Muscle of arm (tissue), 12 donors: ENCODE measurements around the gene ZBTB16. TPM values are rescaled to one million over a fixed set of nuclear protein-coding genes. Genes with fewer than 3 reads are reported as not detected.

Experiments used
- DNase-seq: peaks from one replicate; pipeline ENCODE4 v3.0.0-alpha.2; 2013
- polyA plus RNA-seq, 12 donors: library from polyadenylated mRNA; unstranded; fragments of 120-200 nt; gene quantifications; one replicate each; pipeline ENCODE4 v1.2.1, GENCODE V29; 2013; ENCODE audit not compliant: insufficient read length in 12 of 12

Gene ZBTB16
- polyA plus RNA-seq, 12 donors = 2.6 to 12.5 (median 6.8) TPM; not detected in 1

GRCh38 chr11:114082415-114082748 is 22.9 kb downstream of the ZBTB16 start:
- DNase-seq = no peak

- no peak for DNase-seq
Measured at GRCh38 chr11:114082767-114083181, 23.3 kb downstream of the ZBTB16 start.

- DNase-seq = no peak
Measured at GRCh38 chr11:114083391-114084252, 24.1 kb downstream of the ZBTB16 start.

GRCh38 chr11:114084414-114084813 is 24.9 kb downstream of the ZBTB16 start:
- no peak for DNase-seq

GRCh38 chr11:114085965-114086793 is 26.7 kb downstream of the ZBTB16 start:
- no peak for DNase-seq

GRCh38 chr11:114087025-114087424 is 27.5 kb downstream of the ZBTB16 start:
- no peak for DNase-seq

GRCh38 chr11:114088216-114088615 is 28.7 kb downstream of the ZBTB16 start:
- no peak for DNase-seq

GRCh38 chr11:114088836-114089235 is 29.3 kb downstream of the ZBTB16 start:
- DNase-seq = no peak

- DNase-seq = no peak
Measured at GRCh38 chr11:114089748-114090147, 30.2 kb downstream of the ZBTB16 start.

- no peak for DNase-seq
Measured at GRCh38 chr11:114090225-114090910, 30.9 kb downstream of the ZBTB16 start.

GRCh38 chr11:114090976-114091375 is 31.5 kb downstream of the ZBTB16 start:
- no peak for DNase-seq

GRCh38 chr11:114091516-114092397 is 32.2 kb downstream of the ZBTB16 start:
- DNase-seq = no peak

- no peak for DNase-seq
Measured at GRCh38 chr11:114092478-114092877, 33.0 kb downstream of the ZBTB16 start.

GRCh38 chr11:114092953-114093352 is 33.4 kb downstream of the ZBTB16 start:
- DNase-seq = no peak

GRCh38 chr11:114094516-114094915 is 35.0 kb downstream of the ZBTB16 start:
- no peak for DNase-seq

GRCh38 chr11:114095899-114096298 is 36.4 kb downstream of the ZBTB16 start:
- DNase-seq = no peak

GRCh38 chr11:114097832-114098231 is 38.3 kb downstream of the ZBTB16 start:
- no peak for DNase-seq

- no peak for DNase-seq
Measured at GRCh38 chr11:114098927-114099326, 39.4 kb downstream of the ZBTB16 start.

GRCh38 chr11:114099392-114100178 is 40.1 kb downstream of the ZBTB16 start:
- no peak for DNase-seq
